DOHH2 (cell line): ENCODE results near the gene SLC15A2.

Experiments
- H3F3A ChIP-seq: fragments of 200-600 bp; sonication (generic), shearing (Covaris generic); 2 replicates; pipeline ENCODE4 v1.6.0; 2016; ENCODE audit warnings: antibody characterized with exemption, mild to moderate bottlenecking; ENCODE audit not compliant: control insufficient read depth, insufficient read depth
- H3K27ac ChIP-seq: fragments of 200-600 bp; sonication (generic); 2 replicates; pipeline ENCODE4 v1.5.1; 2014; ENCODE audit warnings: low read depth, mild to moderate bottlenecking, low read length, moderate library complexity
- H3K27me3 ChIP-seq: fragments of 200-600 bp; sonication (generic); 2 replicates; pipeline ENCODE4 v1.6.1; 2014; ENCODE audit warnings: mild to moderate bottlenecking, low read length, mixed read lengths; ENCODE audit not compliant: control insufficient read depth
- H3K36me3 ChIP-seq: fragments of 200-600 bp; sonication (generic); 2 replicates; pipeline ENCODE4 v1.6.1; 2014; ENCODE audit warnings: mild to moderate bottlenecking, low read length, moderate library complexity, mixed read lengths; ENCODE audit not compliant: control insufficient read depth
- H3K4me1 ChIP-seq: fragments of 200-600 bp; sonication (generic); 2 replicates; pipeline ENCODE4 v1.6.1; 2014; ENCODE audit warnings: mild to moderate bottlenecking, low read length, mixed read lengths; ENCODE audit not compliant: control insufficient read depth
- H3K4me2 ChIP-seq: fragments of 200-600 bp; sonication (generic); 2 replicates; pipeline ENCODE4 v1.6.0; 2014; ENCODE audit warnings: mild to moderate bottlenecking, low read length, moderate library complexity
- H3K4me3 ChIP-seq: fragments of 200-600 bp; sonication (generic); 2 replicates; pipeline ENCODE4 v1.5.1; 2014; ENCODE audit warnings: mild to moderate bottlenecking, low read length, mixed read lengths
- H3K79me2 ChIP-seq: fragments of 200-600 bp; sonication (generic); 2 replicates; pipeline ENCODE4 v1.6.1; 2014; ENCODE audit warnings: mild to moderate bottlenecking, low read length, mixed read lengths; ENCODE audit not compliant: control insufficient read depth
- H3K9me2 ChIP-seq: fragments of 200-600 bp; sonication (generic); replicated peaks from 2 replicates; pipeline ENCODE4 v1.6.1; 2014; ENCODE audit warnings: mild to moderate bottlenecking, low read length, mixed read lengths; ENCODE audit not compliant: control insufficient read depth
- H3K9me3 ChIP-seq: fragments of 200-600 bp; sonication (generic); 2 replicates; pipeline ENCODE4 v1.6.1; 2014; ENCODE audit warnings: antibody characterized with exemption, low read length, mixed read lengths; ENCODE audit not compliant: control insufficient read depth, insufficient read depth
- H4K20me1 ChIP-seq: fragments of 200-600 bp; sonication (generic); 2 replicates; pipeline ENCODE4 v1.6.0; 2014; ENCODE audit warnings: low read depth, mild to moderate bottlenecking, antibody characterized with exemption, low read length, moderate library complexity; ENCODE audit not compliant: control insufficient read depth, insufficient read depth
- CTCF ChIP-seq: fragments of 200-600 bp; sonication (generic); IDR thresholded peaks from one replicate; pipeline ENCODE4 v1.5.1; 2014; ENCODE audit warnings: antibody characterized with exemption, mild to moderate bottlenecking, low read depth, low read length; ENCODE audit not compliant: poor library complexity, severe bottlenecking
- EZH2phosphoT487 ChIP-seq: fragments of 200-600 bp; sonication (generic); IDR thresholded peaks from 2 replicates; pipeline ENCODE4 v1.6.1; 2017; ENCODE audit warnings: borderline replicate concordance, mild to moderate bottlenecking, antibody characterized with exemption, low read length, moderate library complexity, mixed read lengths

The SLC15A2 gene

DNA sequence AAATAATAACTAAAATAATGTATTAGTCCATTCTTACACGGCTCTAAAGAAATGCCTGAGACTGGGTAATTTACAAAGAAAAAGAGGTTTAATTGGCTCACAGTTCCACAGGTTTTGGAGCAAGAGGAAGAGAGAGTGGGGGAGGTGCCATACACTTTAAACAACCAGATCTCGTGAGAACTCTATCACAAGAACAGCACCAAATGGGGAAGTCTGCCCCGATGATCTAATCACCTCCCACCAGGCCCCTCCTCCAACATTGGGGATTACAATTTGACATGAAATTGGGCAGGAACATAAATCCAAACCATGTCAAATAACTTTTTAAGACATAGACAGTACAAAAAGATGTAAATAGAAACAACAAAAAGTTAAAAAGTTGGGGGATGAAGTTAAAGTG is 64.6 kb downstream of the SLC15A2 start:
- Histone ChIP-seq H3K36me3 (peaks cover 10% of the 10 kb centered on the region), H3F3A (peaks cover 11% of the 10 kb centered on the region), H3K27ac (no peak overlapping the region), H3K4me3 (no peak overlapping the region), H3K4me2 (no peak overlapping the region), H3K4me1 (no peaks in the 10 kb centered on the region), H3K9me3 (no peaks in the 10 kb centered on the region), H3K9me2 (no peaks in the 10 kb centered on the region), H3K27me3 (no peaks in the 10 kb centered on the region), H3K79me2 (no peaks in the 10 kb centered on the region), H4K20me1 (no peaks in the 10 kb centered on the region)
- TF ChIP-seq CTCF (no peak), EZH2phosphoT487 (no peak)

DNA sequence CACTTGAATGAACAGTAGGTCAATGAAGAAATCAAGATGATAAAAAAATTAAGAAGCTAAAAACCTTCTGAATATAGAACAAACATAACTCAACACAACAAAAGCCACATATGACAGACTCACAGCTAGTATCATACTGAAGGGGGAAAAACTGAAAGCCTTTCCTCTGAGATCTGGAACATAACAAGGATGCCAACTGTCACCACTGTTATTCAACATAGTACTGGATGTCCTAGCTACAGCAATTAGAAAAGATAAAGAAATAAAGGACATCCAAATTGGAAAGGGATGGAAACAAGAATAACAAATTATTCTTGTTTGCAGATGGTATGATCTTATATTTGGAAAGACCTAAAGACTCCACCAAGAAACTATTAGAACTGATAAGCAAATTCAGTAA is 67.1 kb downstream of the SLC15A2 start:
- no peaks in the 10 kb centered on the region for H3K9me2 ChIP-seq
- peaks cover 10% of the 10 kb centered on the region for H3K36me3 ChIP-seq
- TF ChIP-seq EZH2phosphoT487, result no peak
- no peak for TF ChIP-seq CTCF
- H3K4me3 ChIP-seq, result no peak overlapping the region
- no peaks in the 10 kb centered on the region for H3K79me2 ChIP-seq
- H4K20me1 ChIP-seq, result no peaks in the 10 kb centered on the region
- H3K9me3 ChIP-seq, result no peaks in the 10 kb centered on the region
- H3K27me3 ChIP-seq, result no peaks in the 10 kb centered on the region
- H3K4me2 ChIP-seq, result no peak overlapping the region
- H3K27ac ChIP-seq, result no peak overlapping the region
- no peaks in the 10 kb centered on the region for H3K4me1 ChIP-seq
- H3F3A ChIP-seq, result peaks cover 11% of the 10 kb centered on the region

DNA sequence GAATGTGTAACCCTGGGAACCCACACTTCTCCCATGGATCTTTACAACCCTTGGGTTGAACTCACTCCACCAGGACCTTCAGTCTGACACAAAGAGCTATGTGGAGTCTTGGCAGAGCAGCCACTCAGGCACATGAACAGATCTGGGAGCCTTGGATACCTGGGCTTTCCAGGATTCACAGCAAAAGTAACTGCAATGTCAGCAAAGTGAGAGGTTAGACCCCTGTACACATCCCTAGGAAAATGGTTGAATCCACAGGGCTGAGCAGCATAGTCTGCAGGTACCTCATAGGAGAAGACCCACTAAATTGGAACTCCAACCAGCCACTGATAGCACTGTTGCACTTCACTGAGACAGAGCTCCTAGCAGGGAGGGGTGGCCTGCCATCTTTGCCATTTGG is 68.2 kb downstream of the SLC15A2 start:
- Histone ChIP-seq H3F3A (peaks cover 11% of the 10 kb centered on the region), H3K9me2 (no peaks in the 10 kb centered on the region), H3K27ac (no peak overlapping the region), H3K27me3 (no peaks in the 10 kb centered on the region), H3K79me2 (no peaks in the 10 kb centered on the region), H3K4me1 (no peaks in the 10 kb centered on the region), H4K20me1 (no peaks in the 10 kb centered on the region), H3K4me2 (no peak overlapping the region), H3K36me3 (peaks cover 9% of the 10 kb centered on the region), H3K4me3 (no peak overlapping the region), H3K9me3 (no peaks in the 10 kb centered on the region)
- TF ChIP-seq EZH2phosphoT487, result no peak
- no peak for TF ChIP-seq CTCF

- peaks cover 11% of the 10 kb centered on the region for H3F3A ChIP-seq
- no peaks in the 10 kb centered on the region for H3K27me3 ChIP-seq
- H3K9me3 ChIP-seq, result no peaks in the 10 kb centered on the region
- H3K79me2 ChIP-seq, result no peaks in the 10 kb centered on the region
- peaks cover 3% of the 10 kb centered on the region for H3K36me3 ChIP-seq
- no peak overlapping the region for H3K4me2 ChIP-seq
- H3K4me1 ChIP-seq, result no peaks in the 10 kb centered on the region
- no peak overlapping the region for H3K27ac ChIP-seq
- TF ChIP-seq CTCF, result no peak
- TF ChIP-seq EZH2phosphoT487, result no peak
- no peaks in the 10 kb centered on the region for H3K9me2 ChIP-seq
- H4K20me1 ChIP-seq, result no peaks in the 10 kb centered on the region
- H3K4me3 ChIP-seq, result no peak overlapping the region
Observed at GRCh38 chr3:121963608-121964007, 69.4 kb downstream of the SLC15A2 start.
